PC-9 (cell line): Measurements from ENCODE around the gene CABP7.

ENCODE experiments used
- EZH2 ChIP-seq: fragments of 200-600 bp; sonication (generic); IDR thresholded peaks from 2 replicates; pipeline ENCODE4 v1.8.0; 2017; ENCODE audit warnings: antibody characterized with exemption, low read depth
- TF ChIP-seq, protein P1 (sequence below): fragments of 200-600 bp; sonication (generic); conservative IDR thresholded peaks from 2 replicates; pipeline ENCODE4 v1.6.1; 2017; ENCODE audit warnings: mixed run types, antibody characterized with exemption, mild to moderate bottlenecking, moderate library complexity

DNA sequence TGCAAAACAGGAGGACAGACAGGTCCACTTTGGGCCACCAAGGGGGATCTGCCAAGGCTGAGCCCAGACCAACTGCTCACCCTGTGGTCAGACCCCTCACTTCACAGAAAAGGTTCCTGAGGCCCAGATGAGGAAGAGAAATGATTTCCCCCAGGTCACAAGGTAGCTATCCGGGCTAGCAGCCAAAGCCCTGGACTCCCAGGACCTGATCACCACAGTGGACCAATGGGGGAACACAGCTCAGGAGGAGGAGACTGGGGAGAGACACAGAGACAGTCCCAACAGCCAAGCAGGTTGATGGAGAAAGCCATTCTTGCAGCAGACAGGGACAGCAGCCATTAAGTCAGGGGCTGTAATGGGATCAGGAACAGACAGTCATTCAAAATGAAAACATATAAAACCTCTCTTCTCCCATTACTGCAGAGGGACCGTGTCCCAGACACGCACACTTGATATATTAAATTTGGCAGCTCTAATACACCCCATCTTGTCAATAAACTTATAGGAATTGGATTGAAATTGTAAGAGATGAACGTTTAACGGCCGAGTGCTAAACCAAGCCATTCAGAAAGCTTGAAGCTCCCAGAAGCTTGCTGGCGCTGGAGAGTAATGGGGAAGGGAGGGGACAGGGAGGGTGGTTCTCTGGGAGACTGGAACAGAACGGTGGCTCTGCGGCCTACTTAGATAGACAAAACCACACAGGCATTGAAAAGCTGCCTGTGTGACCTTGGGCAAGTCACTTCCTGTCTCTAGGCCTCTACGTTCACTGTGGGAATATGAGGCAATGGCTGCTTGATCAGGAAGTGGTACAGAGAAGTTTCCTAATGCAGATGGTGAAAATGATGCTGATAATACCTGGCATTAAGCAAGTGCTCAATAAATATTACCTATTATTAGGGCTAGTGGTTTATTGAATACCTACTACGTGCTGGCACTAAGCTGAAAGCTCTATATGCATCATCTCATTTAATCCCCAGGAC lies 31.0 kb downstream of the CABP7 start:
- TF ChIP-seq, protein P1, sequence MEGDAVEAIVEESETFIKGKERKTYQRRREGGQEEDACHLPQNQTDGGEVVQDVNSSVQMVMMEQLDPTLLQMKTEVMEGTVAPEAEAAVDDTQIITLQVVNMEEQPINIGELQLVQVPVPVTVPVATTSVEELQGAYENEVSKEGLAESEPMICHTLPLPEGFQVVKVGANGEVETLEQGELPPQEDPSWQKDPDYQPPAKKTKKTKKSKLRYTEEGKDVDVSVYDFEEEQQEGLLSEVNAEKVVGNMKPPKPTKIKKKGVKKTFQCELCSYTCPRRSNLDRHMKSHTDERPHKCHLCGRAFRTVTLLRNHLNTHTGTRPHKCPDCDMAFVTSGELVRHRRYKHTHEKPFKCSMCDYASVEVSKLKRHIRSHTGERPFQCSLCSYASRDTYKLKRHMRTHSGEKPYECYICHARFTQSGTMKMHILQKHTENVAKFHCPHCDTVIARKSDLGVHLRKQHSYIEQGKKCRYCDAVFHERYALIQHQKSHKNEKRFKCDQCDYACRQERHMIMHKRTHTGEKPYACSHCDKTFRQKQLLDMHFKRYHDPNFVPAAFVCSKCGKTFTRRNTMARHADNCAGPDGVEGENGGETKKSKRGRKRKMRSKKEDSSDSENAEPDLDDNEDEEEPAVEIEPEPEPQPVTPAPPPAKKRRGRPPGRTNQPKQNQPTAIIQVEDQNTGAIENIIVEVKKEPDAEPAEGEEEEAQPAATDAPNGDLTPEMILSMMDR: no peak
- TF ChIP-seq EZH2: no peak
